Measurements from ENCODE around the gene NFATC2.
A peak's percentile ranks its signal among the peaks of the same experiment; 100 is the strongest.

NFATC2 gene

GRCh38 chr20:51374961-51375360 lies 167.6 kb downstream of the NFATC2 start:
- no peak for DNase-seq (ENCODE audit: low spot score)

- DNase-seq (ENCODE audit: low spot score), result no peak
These were observed 168.1 kb downstream of the NFATC2 start for GRCh38 chr20:51374456-51374830.

- DNase-seq (ENCODE audit: low spot score), result no peak
These were observed 168.6 kb downstream of the NFATC2 start for GRCh38 chr20:51373713-51374455.

- no peak for DNase-seq (ENCODE audit: low spot score)
These were observed 169.6 kb downstream of the NFATC2 start for GRCh38 chr20:51372966-51373365.

- peak; percentile 89 for DNase-seq (ENCODE audit: low spot score)
These were observed 170.2 kb downstream of the NFATC2 start for GRCh38 chr20:51372176-51372803.

GRCh38 chr20:51371720-51372119 lies 170.8 kb downstream of the NFATC2 start:
- no peak for DNase-seq (ENCODE audit: low spot score)

- no peak for DNase-seq (ENCODE audit: low spot score)
These were observed 173.0 kb downstream of the NFATC2 start for GRCh38 chr20:51369503-51369902.

- no peak for DNase-seq (ENCODE audit: low spot score)
These were observed 173.9 kb downstream of the NFATC2 start for GRCh38 chr20:51368461-51369211.

- peak; percentile 94 for DNase-seq (ENCODE audit: low spot score)
These were observed 176.2 kb downstream of the NFATC2 start for GRCh38 chr20:51366155-51366886.

- peak; percentile 86 for DNase-seq (ENCODE audit: low spot score)
These were observed 176.8 kb downstream of the NFATC2 start for GRCh38 chr20:51365670-51366069.

GRCh38 chr20:51363813-51364212 lies 178.7 kb downstream of the NFATC2 start:
- DNase-seq (ENCODE audit: low spot score), result no peak

GRCh38 chr20:51363378-51363777 lies 179.1 kb downstream of the NFATC2 start:
- DNase-seq (ENCODE audit: low spot score), result no peak

GRCh38 chr20:51362254-51362653 lies 180.3 kb downstream of the NFATC2 start:
- DNase-seq (ENCODE audit: low spot score), result no peak

- no peak for DNase-seq (ENCODE audit: low spot score)
These were observed 181.3 kb downstream of the NFATC2 start for GRCh38 chr20:51361258-51361657.

- peak; percentile 89 for DNase-seq (ENCODE audit: low spot score)
These were observed 181.9 kb downstream of the NFATC2 start for GRCh38 chr20:51360451-51361201.

- no peak for DNase-seq (ENCODE audit: low spot score)
These were observed 182.6 kb downstream of the NFATC2 start for GRCh38 chr20:51359947-51360346.

GRCh38 chr20:51359401-51359800 lies 183.1 kb downstream of the NFATC2 start:
- no peak for DNase-seq (ENCODE audit: low spot score)

- DNase-seq (ENCODE audit: low spot score), result no peak
These were observed 184.3 kb downstream of the NFATC2 start for GRCh38 chr20:51358032-51358724.

GRCh38 chr20:51357543-51357942 lies 185.0 kb downstream of the NFATC2 start:
- DNase-seq (ENCODE audit: low spot score), result no peak

GRCh38 chr20:51356871-51357270 lies 185.6 kb downstream of the NFATC2 start:
- no peak for DNase-seq (ENCODE audit: low spot score)

- peak; percentile 38 for DNase-seq (ENCODE audit: low spot score)
These were observed 187.7 kb downstream of the NFATC2 start for GRCh38 chr20:51354769-51355319.

Measured in GM03348 (cell line).